ENCODE measurements around the gene CCDC192.

- TF ChIP-seq MAX (IDR thresholded peaks at IDR 0.05; ENCODE audit: low read depth, low read length) = no peak
- TF ChIP-seq CTCF (IDR thresholded peaks at IDR 0.05; ENCODE audit: low read depth, low read length) = no peak
- no peak for TF ChIP-seq POLR2A (IDR thresholded peaks at IDR 0.05; ENCODE audit: extremely low read depth, insufficient read length)
- no peak for TF ChIP-seq MYC (IDR thresholded peaks at IDR 0.05; ENCODE audit: low read depth, low read length)
Measured at GRCh38 chr5:127686424-127686823, 16.8 kb upstream of the CCDC192 start.
